GM21723 (cell line): ENCODE results near the gene MYL12A.
"Not testable (repeated sequence)": the region's sequence is repeated elsewhere in the genome, so short reads cannot be mapped to it uniquely, and the experiment has no call there.

Experiments
- ATAC-seq: cut with Tn5 transposase; IDR thresholded peaks from one replicate; pipeline ENCODE4 v1.9.1; 2021; ENCODE audit warnings: mild to moderate bottlenecking, moderate library complexity; ENCODE audit not compliant: unreplicated experiment

MYL12A gene

GRCh38 chr18:3247240-3248061, at the start of gene MYL12A:
TSS of gene MYL12A (plus strand) at chr18:3247801. CDS start at chr18:3253248, 5,447 bp downstream.
- ATAC-seq = peak; percentile 88

DNA sequence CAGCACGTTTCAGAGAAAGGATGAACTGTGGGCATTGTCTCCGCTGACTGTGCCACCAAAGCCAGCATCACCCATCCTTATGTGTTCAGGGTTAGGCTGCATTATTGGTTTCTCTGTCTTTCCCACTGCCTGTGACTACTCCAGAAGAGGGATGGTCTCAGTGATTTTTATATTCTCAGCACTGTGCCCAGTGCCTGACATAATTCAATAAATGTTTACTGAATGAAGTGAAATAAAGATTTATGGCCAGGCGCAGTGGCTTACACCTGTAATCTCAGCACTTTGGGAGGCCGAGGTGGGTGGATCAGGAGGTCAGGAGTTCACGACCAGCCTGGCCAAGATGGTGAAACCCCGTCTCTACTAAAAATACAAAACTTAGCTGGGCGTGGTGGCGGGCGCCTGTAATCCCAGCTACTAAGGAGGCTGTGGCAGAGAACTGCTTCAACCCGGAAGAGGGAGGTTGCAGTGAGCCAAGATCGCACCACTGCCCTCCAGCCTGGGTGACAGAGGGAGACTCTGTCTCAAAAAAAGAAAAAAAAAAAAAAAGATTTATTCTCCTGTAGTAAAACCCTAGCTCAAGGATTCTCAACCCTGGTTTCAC, 49.2 kb upstream of the MYL12A start:
- not testable (repeated sequence) for ATAC-seq

- no peak for ATAC-seq
These were observed 47.5 kb upstream of the MYL12A start for GRCh38 chr18:3199942-3200645.

DNA sequence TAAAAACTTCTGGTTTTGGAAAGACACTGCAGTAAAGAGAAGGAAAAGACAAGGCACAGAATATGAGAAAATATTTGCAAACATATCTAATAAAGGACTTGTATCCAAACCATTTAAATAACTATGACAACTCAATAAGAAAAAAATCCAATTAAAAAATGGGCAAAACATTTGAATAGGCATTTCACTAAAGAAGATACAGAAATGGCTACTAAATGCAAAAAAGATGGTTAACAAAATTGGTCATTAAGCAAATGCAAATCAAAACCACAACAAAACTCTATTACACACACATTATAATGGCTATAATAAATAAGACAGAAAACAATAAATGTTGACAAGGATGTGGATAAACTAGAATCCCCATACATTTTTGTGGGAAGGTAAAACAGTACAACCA, 42.4 kb upstream of the MYL12A start:
- ATAC-seq = no peak

DNA sequence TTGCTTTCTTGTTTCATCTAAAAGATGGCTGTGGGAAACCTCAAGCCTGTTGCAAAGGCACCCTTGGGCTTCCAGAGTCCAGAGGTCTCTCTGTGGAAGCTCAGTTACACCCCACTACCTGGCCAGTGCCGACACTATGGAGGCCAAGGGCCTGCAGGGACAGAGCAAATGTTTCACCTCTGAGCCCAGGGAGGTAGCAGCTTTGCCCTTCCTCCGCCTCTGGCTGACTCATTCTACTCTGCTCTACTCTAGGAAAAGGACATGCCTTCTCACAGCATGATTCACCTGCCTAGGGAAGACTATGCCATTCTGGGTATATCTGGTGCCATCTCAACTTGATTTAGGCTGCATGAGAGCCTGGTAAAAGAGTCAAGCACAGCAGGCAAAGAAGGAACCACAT, 40.0 kb upstream of the MYL12A start:
- no peak for ATAC-seq

GRCh38 chr18:3209859-3210569, 37.6 kb upstream of the MYL12A start:
- ATAC-seq = peak; percentile 82

DNA sequence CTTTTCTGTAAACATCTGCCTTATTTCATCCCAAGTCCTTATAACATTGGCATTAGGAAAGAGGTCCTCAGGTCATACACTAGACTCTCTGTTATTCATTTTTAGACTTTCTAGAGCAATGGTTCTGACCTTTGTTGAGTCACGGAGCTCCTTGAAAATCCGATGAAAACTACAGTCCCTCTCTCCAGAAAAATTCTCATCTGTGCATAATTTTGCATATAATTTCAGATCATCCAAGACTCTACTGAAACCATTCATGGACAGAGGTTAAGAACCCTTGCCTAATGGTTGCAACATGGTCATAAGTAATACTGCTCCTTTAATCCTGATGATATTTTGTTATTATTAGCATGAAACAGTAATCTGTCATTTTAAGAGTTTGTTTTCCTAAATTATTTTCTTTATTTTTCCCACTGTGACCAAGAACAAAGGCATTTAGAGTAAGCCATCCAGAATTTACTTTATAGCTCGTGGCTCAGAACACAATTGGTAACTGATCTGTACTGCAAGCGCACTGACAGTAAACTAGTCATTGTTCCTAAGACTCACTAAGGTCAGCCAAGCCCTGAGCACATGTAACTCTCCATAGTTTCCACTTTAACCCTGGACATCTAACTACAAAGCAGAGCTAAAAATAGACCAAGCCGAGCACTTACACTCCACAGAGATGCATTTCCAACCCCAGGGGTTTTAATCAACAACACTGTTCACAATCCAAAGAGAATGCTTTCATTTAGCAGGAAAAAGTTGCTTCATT, 36.2 kb upstream of the MYL12A start:
- ATAC-seq = no peak

GRCh38 chr18:3212657-3213056, 34.9 kb upstream of the MYL12A start:
- ATAC-seq = no peak

- ATAC-seq = peak; percentile 45
These were observed 34.1 kb upstream of the MYL12A start for GRCh38 chr18:3213300-3214059.

GRCh38 chr18:3214855-3215637, 32.6 kb upstream of the MYL12A start:
- no peak for ATAC-seq

GRCh38 chr18:3216987-3217386, 30.6 kb upstream of the MYL12A start:
- ATAC-seq = no peak

- ATAC-seq = no peak
These were observed 29.5 kb upstream of the MYL12A start for GRCh38 chr18:3217948-3218647.

DNA sequence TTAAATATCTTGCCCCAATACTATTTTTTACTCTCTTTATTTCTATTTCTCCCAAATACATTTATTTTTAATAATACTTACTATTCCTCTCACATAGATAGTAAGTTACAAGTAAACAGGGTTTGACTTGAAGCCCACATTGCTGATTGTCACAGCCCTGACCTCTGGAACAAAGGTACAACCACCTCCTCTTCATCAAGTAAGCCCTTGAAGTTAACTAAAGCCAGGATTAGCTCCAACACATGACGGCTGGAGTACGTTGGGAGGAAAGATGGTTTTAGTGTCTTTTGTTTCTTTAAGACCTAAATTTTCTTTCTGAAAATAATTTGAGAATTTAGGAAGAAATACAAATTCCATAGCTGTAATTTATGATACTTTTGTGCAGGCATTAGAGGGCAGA, 28.8 kb upstream of the MYL12A start:
- no peak for ATAC-seq

GRCh38 chr18:3219241-3219630, 28.4 kb upstream of the MYL12A start:
- no peak for ATAC-seq

- no peak for ATAC-seq
These were observed 27.8 kb upstream of the MYL12A start, which contains the start of gene MYOM1 for GRCh38 chr18:3219631-3220335. TSS of gene MYOM1 (minus strand) at chr18:3219968. CDS start at chr18:3215223, 4,745 bp downstream.

- not testable (repeated sequence) for ATAC-seq
These were observed 26.7 kb upstream of the MYL12A start for GRCh38 chr18:3220868-3221267.

DNA sequence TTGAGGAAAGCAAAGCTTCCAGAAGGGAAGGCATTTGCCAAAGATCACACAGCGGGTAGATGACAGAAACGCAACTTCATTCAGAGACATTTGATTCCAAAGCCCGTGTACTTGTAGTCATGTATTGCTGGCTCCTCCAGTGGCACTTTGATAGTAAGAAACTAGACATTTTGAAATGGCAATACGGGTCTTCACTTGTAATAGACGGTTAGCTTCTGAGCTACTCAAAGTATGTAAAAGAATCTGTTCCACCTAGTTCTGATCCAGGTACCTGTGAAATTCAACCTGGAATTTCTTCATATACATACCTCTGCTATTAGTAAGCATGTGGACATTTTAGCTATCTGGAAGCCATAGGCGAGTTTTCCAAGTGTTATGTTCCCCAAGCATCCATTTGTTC, 26.1 kb upstream of the MYL12A start:
- no peak for ATAC-seq

GRCh38 chr18:3223356-3223755, 24.2 kb upstream of the MYL12A start:
- ATAC-seq = no peak
